Hepatocyte (in vitro differentiated cells): Measurements from ENCODE around the gene PLD5.

Experiments
- CTCF ChIP-seq: fragments of 200-600 bp; sonication (generic); IDR thresholded peaks from 2 replicates; pipeline ENCODE4 v1.5.1; 2016; ENCODE audit warnings: antibody characterized with exemption, mild to moderate bottlenecking; ENCODE audit not compliant: poor library complexity
- EZH2 ChIP-seq: fragments of 200-600 bp; sonication (generic); IDR thresholded peaks from 2 replicates; pipeline ENCODE4 v1.6.1; 2016; ENCODE audit warnings: antibody characterized with exemption, mild to moderate bottlenecking, borderline replicate concordance

DNA sequence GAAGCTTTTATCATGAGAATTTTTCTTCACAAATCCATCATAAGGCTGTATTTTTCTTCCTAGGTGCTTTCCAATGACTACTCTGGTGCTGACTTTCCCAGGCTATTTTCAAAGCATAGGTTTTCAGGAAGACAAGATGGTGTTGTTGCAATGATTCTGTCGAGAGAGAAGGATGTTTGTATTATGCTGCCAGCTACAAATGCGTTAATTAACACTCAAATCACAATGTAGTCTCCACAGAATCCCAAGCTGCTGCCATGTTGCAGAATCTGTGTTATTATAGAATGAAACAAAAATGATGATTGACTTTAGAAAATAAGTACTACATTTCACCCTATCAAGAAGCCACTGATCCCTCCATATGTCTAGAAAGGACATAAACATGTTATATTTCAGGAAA, 346.1 kb downstream of the PLD5 start:
- no peak for TF ChIP-seq CTCF
- TF ChIP-seq EZH2 = no peak
